C4-2B (cell line): ENCODE results near the gene DIS3L2.

Experiments used
- H3K27ac ChIP-seq: fragments of 450-650 bp; 2 replicates; pipeline ENCODE4 v1.5.1; 2017
- ZFX ChIP-seq: fragments of 450-650 bp; IDR thresholded peaks from 2 replicates; pipeline ENCODE4 v1.6.1; 2017
- TF ChIP-seq, protein P1 (sequence below): fragments of 450-650 bp; conservative IDR thresholded peaks from 2 replicates; pipeline ENCODE4 v1.5.1; 2017; ENCODE audit warnings: mild to moderate bottlenecking

DIS3L2 gene

DNA sequence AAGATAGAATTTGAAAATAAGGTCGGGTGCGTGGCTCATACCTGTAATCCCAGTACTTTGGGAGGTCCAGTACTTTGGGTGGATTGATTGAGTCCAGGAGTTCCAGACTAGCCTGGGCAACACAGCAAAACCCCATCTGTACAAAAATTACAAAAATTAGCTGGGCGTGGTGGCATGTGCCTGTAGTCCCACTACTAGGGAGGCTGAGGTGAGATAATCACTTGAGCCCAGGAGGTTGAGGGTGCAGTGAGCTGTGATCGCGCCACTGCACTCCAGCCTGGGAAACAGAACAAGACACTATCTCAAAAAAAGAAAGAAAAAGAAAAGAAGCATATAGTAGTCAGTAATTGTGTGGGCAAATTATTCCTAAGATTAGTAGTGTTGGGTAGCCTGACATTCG, 222.8 kb downstream of the DIS3L2 start:
- H3K27ac ChIP-seq = no peak overlapping the region
- TF ChIP-seq ZFX = no peak
- TF ChIP-seq, protein P1, sequence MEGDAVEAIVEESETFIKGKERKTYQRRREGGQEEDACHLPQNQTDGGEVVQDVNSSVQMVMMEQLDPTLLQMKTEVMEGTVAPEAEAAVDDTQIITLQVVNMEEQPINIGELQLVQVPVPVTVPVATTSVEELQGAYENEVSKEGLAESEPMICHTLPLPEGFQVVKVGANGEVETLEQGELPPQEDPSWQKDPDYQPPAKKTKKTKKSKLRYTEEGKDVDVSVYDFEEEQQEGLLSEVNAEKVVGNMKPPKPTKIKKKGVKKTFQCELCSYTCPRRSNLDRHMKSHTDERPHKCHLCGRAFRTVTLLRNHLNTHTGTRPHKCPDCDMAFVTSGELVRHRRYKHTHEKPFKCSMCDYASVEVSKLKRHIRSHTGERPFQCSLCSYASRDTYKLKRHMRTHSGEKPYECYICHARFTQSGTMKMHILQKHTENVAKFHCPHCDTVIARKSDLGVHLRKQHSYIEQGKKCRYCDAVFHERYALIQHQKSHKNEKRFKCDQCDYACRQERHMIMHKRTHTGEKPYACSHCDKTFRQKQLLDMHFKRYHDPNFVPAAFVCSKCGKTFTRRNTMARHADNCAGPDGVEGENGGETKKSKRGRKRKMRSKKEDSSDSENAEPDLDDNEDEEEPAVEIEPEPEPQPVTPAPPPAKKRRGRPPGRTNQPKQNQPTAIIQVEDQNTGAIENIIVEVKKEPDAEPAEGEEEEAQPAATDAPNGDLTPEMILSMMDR = no peak

DNA sequence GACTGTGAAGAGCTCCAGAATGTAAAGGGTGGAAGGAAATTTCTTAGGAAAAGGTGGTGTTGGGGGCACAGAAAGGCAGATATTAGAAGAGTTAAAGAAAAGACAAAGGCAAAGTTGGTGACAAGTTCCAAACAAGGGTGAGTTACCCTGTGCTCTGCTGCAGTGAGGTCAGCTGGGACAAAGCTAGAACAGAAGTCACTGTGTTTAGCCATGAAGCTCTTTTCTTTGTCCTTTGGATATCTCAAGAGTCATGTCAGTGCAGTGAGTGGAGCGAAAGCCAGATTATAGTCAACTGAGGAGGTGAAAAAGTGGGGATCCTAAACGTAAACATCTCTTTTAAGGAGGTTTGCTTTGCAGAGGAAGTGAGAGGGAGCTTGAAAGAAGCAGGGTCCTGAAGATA, 229.3 kb downstream of the DIS3L2 start:
- TF ChIP-seq, protein P1 = no peak
- no peak for TF ChIP-seq ZFX

DNA sequence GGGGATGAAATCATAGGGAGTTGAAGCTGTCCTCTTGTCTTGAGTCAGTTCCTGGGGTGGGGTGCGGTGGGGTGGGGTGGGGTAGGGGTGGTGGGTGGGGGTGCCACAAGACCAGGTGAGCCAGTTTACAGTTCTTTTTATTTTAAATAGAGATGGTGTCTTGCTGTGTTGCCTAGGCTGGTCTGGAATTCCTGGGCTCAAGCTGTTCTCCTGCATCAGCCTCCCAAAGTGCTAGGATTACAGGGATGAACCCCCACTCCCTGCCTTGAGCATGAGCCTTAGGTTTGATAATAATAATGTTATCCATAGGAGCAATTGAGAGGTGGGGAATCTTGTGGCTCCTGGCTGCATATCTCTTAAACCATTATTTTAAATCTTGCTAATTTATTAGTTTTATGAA, 234.0 kb downstream of the DIS3L2 start:
- TF ChIP-seq, protein P1 = no peak
- TF ChIP-seq ZFX = no peak
- no peak overlapping the region for H3K27ac ChIP-seq

More for the DNA sequence above, 229.3 kb downstream of the DIS3L2 start:
- H3K27ac ChIP-seq = no peak overlapping the region

DNA sequence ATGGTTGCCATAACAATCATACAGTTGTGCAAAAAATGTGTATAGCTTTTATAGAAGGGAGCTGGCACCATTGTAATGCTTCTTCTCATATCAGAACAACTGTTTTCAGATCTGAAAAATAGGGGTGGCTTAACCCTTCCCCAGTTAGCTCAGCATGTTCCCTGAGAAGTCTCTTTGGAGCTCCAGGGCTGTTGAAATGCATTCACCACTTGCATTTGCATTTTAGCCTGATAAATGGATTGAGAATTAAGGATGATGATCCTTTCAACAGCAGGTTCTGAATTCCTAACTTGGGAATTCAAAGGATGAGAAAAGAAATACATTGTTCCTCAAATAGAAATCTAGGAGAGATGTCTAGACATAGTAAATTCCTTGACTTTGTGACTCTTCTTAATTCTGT, 235.3 kb downstream of the DIS3L2 start:
- H3K27ac ChIP-seq = no peak overlapping the region
- TF ChIP-seq, protein P1 = no peak
- no peak for TF ChIP-seq ZFX

DNA sequence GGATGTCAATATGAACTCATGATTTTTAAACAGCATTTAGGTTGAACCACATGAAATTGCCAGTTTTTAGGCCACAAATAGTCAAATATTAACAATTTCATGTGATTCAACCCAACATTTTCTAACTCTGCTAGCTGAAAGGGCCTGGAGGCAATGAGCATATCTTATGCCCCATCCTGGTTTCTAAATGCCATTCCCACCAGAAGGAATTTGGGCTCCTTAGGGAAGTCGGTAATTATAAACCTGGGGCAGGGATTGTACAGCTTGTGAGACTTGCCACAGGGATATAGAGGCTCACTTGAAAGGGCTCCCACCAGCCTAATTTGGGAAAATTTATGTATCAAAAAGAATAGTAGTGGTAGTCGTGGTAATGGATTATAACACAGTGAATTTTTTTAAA, 238.7 kb downstream of the DIS3L2 start:
- no peak overlapping the region for H3K27ac ChIP-seq
- TF ChIP-seq, protein P1 = no peak
- TF ChIP-seq ZFX = no peak

DNA sequence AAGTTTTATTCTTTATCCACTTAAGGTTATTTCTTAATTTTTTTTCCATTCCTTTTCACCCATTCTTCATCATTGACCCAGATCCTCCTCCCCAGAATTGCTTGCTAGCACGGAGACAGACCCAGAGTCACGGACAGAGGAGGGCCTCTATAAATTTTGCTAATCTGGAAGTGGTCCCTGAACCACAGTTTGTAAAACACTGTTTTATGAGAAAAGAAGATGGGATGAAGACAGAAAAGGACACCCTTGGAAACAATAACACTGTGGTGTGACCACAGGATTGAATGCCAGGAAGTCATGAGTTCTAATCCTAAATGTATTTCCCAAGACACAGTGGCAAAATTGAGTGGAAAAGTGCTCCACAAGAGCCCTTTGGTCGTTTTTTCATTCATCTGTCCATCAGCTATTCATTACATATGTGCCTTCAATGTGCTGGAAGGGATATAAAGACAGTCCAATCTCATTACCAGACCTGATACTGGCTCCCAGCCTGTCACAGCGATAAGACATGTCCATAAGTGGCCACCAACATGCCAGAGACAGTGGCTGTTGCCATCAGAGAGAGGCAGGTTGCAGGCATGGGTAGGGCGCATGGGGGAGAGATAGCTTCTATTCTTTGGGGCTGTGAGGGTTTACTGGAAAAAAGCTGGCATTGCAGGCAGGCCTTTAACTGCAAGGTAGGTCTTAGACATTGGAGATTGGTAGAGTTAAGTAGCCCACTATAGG, 241.8 kb downstream of the DIS3L2 start:
- H3K27ac ChIP-seq = peak overlapping the region; percentile 68; the same call in 1 of the 2 replicates
- TF ChIP-seq ZFX = no peak
- TF ChIP-seq, protein P1 = no peak

DNA sequence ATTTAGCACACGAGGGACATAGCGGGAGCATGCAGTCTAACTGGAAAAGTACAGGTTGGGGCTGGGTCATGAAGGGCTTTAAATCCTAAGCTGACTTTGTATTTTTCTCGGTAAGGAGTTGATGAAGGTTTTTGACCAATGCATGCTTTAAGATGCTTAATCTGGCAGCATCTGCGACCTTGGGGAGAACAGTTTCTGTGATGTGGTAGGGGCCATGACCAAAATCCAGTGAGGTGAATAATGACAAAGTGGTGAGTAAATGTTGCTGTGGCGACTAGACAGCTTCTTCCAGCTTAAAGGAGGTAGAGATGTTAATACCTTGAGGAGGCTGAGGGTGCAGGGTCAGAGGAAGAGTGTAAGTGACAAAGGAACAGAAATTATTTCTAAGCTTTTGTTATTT, 242.4 kb downstream of the DIS3L2 start:
- peak overlapping the region; percentile 68; the same call in 1 of the 2 replicates for H3K27ac ChIP-seq
- TF ChIP-seq, protein P1 = no peak
